ENCODE data around the gene KHK.

GRCh38 chr2:27143285-27143684 lies 56.7 kb downstream of the KHK start:
- TF ChIP-seq CTCF (IDR thresholded peaks at IDR 0.05; ENCODE audit: low read depth, low read length) (no peak), EZH2phosphoT487 (IDR thresholded peaks at IDR 0.05; ENCODE audit: low read depth) (no peak)
